Dermis blood vessel endothelial cell (primary cell): ENCODE data around the gene LONP2. TPM values are rescaled to one million over a fixed set of nuclear protein-coding genes. Genes with fewer than 3 reads are reported as not detected.
"Not testable (repeated sequence)": the region's sequence is repeated elsewhere in the genome, so short reads cannot be mapped to it uniquely, and the experiment has no call there.

Experiments used
- DNase-seq: peaks from one replicate; pipeline ENCODE4 v3.0.0; 2010
- total RNA-seq: library from RNA; depleted of rRNA; stranded (reverse); fragments of >200 nt; gene quantifications from 2 replicates; pipeline ENCODE4 v1.2.3, GENCODE V29; 2014

LONP2 gene
- total RNA-seq, 1 donor from 2014 or later, result 34.9 TPM

- DNase-seq, result not testable (repeated sequence)
These were observed 158.4 kb downstream of the LONP2 start for GRCh38 chr16:48402547-48402946.

DNA sequence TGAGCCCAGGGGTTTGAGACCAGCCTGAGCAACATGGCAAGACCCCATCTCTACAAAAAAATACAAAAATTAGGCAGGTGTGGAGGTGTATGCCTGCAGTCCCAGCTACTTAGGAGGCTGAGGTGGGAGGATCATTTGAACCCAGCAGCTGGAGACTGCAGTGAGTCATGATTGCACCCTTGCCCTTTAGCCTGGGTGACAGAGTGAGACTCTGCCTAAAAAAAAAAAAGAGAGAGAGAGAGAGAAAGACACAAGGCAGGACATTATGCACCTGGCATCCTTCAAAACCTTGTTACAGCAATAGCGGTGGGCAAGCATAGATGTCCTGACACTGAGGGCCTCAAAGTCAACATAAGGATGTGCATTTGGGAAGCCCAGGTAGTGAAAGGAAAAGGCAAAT lies 161.1 kb downstream of the LONP2 start:
- DNase-seq, result no peak

DNA sequence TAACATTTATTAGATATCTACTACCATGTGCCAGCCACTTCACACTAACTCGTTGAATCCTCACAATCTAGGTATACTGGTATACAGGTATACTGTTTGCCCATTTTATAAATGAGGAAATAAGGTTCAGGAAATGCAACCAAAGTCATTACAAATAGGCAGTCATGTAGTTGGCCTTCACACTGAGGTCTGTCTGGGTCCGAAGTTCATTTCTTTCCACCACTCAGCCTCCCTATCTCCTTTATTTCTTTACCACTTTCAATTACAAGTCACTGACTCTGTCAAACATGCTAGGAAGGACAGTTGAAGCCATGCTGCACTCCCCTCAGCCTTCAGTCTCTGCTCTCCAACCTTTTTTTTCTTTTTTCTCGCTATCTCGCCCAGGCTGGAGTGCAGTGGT lies 161.8 kb downstream of the LONP2 start:
- DNase-seq, result no peak

Other genes starting within 250 kb of the LONP2 start
- gene ABCC12, start 88.3 kb upstream of the LONP2 start, total RNA-seq, result not detected in 2 replicates
- not detected in 2 replicates for gene ABCC11, start 3.2 kb downstream of the LONP2 start, total RNA-seq
- 25.9 and 35.6 TPM in 2 replicates for gene SIAH1, start 141.1 kb downstream of the LONP2 start, total RNA-seq